ENCODE measurements around the gene GPR89A.
"Not testable (repeated sequence)": the region's sequence is repeated elsewhere in the genome, so short reads cannot be mapped to it uniquely, and the experiment has no call there.

Gene GPR89A

GRCh38 chr1:145607833-145608733 lies at the start of gene GPR89A:
GPR89A (plus strand) TSS chr1:145607988; CDS start chr1:145608134, 146 bp downstream.
- in situ Hi-C loops (cut with HindIII; ENCODE audit: low sequenced_read_pairs): not testable (repeated sequence)
- DNase-seq (ENCODE audit: low read depth, low spot score): peak; percentile 90
- peak within 1 kb of the TSS; percentile 65 for H3K4me3 ChIP-seq (ENCODE audit: low read depth, low read length)

GRCh38 chr1:145586820-145587219 lies 21.0 kb upstream of the GPR89A start:
- DNase-seq (ENCODE audit: low read depth, low spot score); H3K4me3 ChIP-seq (ENCODE audit: low read depth, low read length); in situ Hi-C loops (cut with HindIII; ENCODE audit: low sequenced_read_pairs): not testable (repeated sequence)

GRCh38 chr1:145590806-145591205 lies 17.0 kb upstream of the GPR89A start:
- H3K4me3 ChIP-seq (ENCODE audit: low read depth, low read length); DNase-seq (ENCODE audit: low read depth, low spot score); in situ Hi-C loops (cut with HindIII; ENCODE audit: low sequenced_read_pairs): not testable (repeated sequence)

- in situ Hi-C loops (cut with HindIII; ENCODE audit: low sequenced_read_pairs); H3K4me3 ChIP-seq (ENCODE audit: low read depth, low read length); DNase-seq (ENCODE audit: low read depth, low spot score): not testable (repeated sequence)
Observed at GRCh38 chr1:145592347-145592746, 15.4 kb upstream of the GPR89A start.

- in situ Hi-C loops (cut with HindIII; ENCODE audit: low sequenced_read_pairs); DNase-seq (ENCODE audit: low read depth, low spot score): not testable (repeated sequence)
Observed at GRCh38 chr1:145595421-145595820, 12.4 kb upstream of the GPR89A start.

GRCh38 chr1:145596236-145596635 lies 11.6 kb upstream of the GPR89A start:
- DNase-seq (ENCODE audit: low read depth, low spot score); in situ Hi-C loops (cut with HindIII; ENCODE audit: low sequenced_read_pairs); H3K4me3 ChIP-seq (ENCODE audit: low read depth, low read length): not testable (repeated sequence)

More at GRCh38 chr1:145595421-145595820, 12.4 kb upstream of the GPR89A start:
- not testable (repeated sequence) for H3K4me3 ChIP-seq (ENCODE audit: low read depth, low read length)

- DNase-seq (ENCODE audit: low read depth, low spot score); H3K4me3 ChIP-seq (ENCODE audit: low read depth, low read length); in situ Hi-C loops (cut with HindIII; ENCODE audit: low sequenced_read_pairs): not testable (repeated sequence)
Observed at GRCh38 chr1:145599426-145599825, 8.4 kb upstream of the GPR89A start.

- DNase-seq (ENCODE audit: low read depth, low spot score): no peak
- TF ChIP-seq CTCF (IDR thresholded peaks at IDR 0.05; ENCODE audit: low read depth, low read length): no peak
- in situ Hi-C loops (cut with HindIII; ENCODE audit: low sequenced_read_pairs): no loop called here
- H3K4me3 ChIP-seq (ENCODE audit: low read depth, low read length): no peak overlapping the region
Observed at GRCh38 chr1:145601593-145601992, 6.2 kb upstream of the GPR89A start.

GRCh38 chr1:145606840-145607239 lies 948 bp upstream of the GPR89A start:
- DNase-seq (ENCODE audit: low read depth, low spot score); H3K4me3 ChIP-seq (ENCODE audit: low read depth, low read length); in situ Hi-C loops (cut with HindIII; ENCODE audit: low sequenced_read_pairs): not testable (repeated sequence)

- in situ Hi-C loops (cut with HindIII; ENCODE audit: low sequenced_read_pairs); H3K4me3 ChIP-seq (ENCODE audit: low read depth, low read length); DNase-seq (ENCODE audit: low read depth, low spot score): not testable (repeated sequence)
Observed at GRCh38 chr1:145607289-145607688, 499 bp upstream of the GPR89A start.

- in situ Hi-C loops (cut with HindIII; ENCODE audit: low sequenced_read_pairs); DNase-seq (ENCODE audit: low read depth, low spot score): not testable (repeated sequence)
Observed at GRCh38 chr1:145610744-145611143, 3.0 kb downstream of the GPR89A start.

GRCh38 chr1:145620073-145620472 lies 12.3 kb downstream of the GPR89A start:
- DNase-seq (ENCODE audit: low read depth, low spot score); in situ Hi-C loops (cut with HindIII; ENCODE audit: low sequenced_read_pairs); H3K4me3 ChIP-seq (ENCODE audit: low read depth, low read length): not testable (repeated sequence)

More at GRCh38 chr1:145610744-145611143, 3.0 kb downstream of the GPR89A start:
- H3K4me3 ChIP-seq (ENCODE audit: low read depth, low read length): not testable (repeated sequence)

- in situ Hi-C loops (cut with HindIII; ENCODE audit: low sequenced_read_pairs); H3K4me3 ChIP-seq (ENCODE audit: low read depth, low read length); DNase-seq (ENCODE audit: low read depth, low spot score): not testable (repeated sequence)
Observed at GRCh38 chr1:145622177-145622576, 14.4 kb downstream of the GPR89A start.

GRCh38 chr1:145636237-145636636 lies 28.4 kb downstream of the GPR89A start:
- DNase-seq (ENCODE audit: low read depth, low spot score); in situ Hi-C loops (cut with HindIII; ENCODE audit: low sequenced_read_pairs); H3K4me3 ChIP-seq (ENCODE audit: low read depth, low read length): not testable (repeated sequence)

- in situ Hi-C loops (cut with HindIII; ENCODE audit: low sequenced_read_pairs); DNase-seq (ENCODE audit: low read depth, low spot score): not testable (repeated sequence)
Observed at GRCh38 chr1:145641886-145642285, 34.1 kb downstream of the GPR89A start.

GRCh38 chr1:145643990-145644389 lies 36.2 kb downstream of the GPR89A start:
- H3K4me3 ChIP-seq (ENCODE audit: low read depth, low read length); DNase-seq (ENCODE audit: low read depth, low spot score); in situ Hi-C loops (cut with HindIII; ENCODE audit: low sequenced_read_pairs): not testable (repeated sequence)

More at GRCh38 chr1:145641886-145642285, 34.1 kb downstream of the GPR89A start:
- H3K4me3 ChIP-seq (ENCODE audit: low read depth, low read length): not testable (repeated sequence)

Measured in astrocyte of the spinal cord (primary cell).